LNCaP clone FGC (cell line): Measurements from ENCODE around the gene ELAVL3.
"Not testable (repeated sequence)": the region's sequence is repeated elsewhere in the genome, so short reads cannot be mapped to it uniquely, and the experiment has no call there.

ENCODE experiments used
- DNase-seq: peaks from one replicate; pipeline ENCODE4 v3.0.0-alpha.2; 2011; ENCODE audit warnings: low read depth
- H3K4me3 ChIP-seq: 2 replicates; pipeline ENCODE4 v1.5.1; 2011; ENCODE audit warnings: mild to moderate bottlenecking, low read depth, low read length, control low read depth
- CTCF ChIP-seq: IDR thresholded peaks from 2 replicates; pipeline ENCODE4 v1.5.1; 2012; ENCODE audit warnings: mild to moderate bottlenecking; ENCODE audit not compliant: control insufficient read depth, insufficient read depth; ENCODE audit errors: extremely low read depth

The ELAVL3 gene

DNA sequence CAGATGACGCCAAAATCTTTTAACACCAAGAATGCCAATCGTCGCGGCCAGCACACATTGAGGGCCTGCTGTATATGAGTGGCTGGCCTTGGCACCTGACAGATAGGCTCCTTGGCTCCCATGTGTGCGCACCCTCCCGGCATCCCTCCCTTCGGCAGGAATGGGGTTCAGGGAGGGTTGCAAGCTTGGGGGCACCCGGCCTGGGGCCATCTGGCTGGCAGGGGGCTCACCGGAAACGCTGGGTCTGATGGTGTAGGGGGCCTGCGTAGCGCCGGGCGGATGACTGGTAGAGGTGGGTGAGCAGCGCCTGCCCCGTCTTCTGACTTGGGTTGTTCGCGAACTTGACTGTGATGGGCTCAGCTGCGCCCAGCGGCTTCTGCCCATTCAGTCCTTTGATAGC, 23.0 kb downstream of the ELAVL3 start:
- no peak overlapping the region for H3K4me3 ChIP-seq
- TF ChIP-seq CTCF: no peak
- no peak for DNase-seq

DNA sequence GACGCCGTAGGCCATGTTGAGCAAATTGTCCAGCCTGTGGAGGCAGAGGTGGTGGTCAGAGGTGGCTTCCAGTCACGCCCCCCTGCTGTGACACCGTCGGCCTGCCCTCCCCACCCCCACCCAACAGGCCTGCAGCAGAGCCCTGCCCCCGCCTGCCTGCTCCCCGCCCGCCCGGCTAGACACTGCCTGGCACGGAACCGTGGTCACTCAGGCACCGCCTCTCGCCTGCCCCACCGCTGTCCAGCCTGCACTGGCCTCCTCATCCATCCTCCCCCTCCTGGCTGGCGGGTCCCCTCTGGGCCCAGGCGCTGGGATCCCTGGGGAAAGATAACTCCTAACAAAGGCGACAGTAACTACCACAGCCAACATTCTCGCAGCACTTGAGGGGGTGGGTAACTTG, 23.7 kb downstream of the ELAVL3 start:
- no peak for DNase-seq
- no peak overlapping the region for H3K4me3 ChIP-seq
- no peak for TF ChIP-seq CTCF

DNA sequence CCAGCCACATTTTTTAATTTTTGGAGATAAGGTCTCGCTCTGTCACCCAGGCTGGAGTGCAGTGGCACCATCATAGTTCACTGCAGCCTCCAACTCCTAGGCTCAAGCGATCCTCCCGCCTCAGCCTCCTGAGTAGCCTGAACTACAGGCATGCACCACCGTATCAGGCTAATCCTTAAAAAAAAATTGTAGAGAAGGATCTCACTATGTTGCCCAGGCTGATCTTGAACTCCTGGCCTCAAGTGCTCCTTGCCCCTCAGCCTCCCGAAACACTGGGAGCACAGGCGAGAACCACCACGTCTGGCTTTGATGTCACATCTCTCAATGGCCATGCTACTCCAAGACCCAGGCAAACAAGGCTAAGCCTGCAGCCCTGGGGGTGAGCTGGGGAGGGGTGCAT, 24.2 kb downstream of the ELAVL3 start:
- TF ChIP-seq CTCF: no peak
- DNase-seq: no peak
- H3K4me3 ChIP-seq: no peak overlapping the region

- H3K4me3 ChIP-seq, DNase-seq: not testable (repeated sequence)
Measured at GRCh38 chr19:11455233-11455554, 25.7 kb downstream of the ELAVL3 start.

GRCh38 chr19:11453468-11454341, 27.1 kb downstream of the ELAVL3 start:
- H3K4me3 ChIP-seq: no peak overlapping the region

DNA sequence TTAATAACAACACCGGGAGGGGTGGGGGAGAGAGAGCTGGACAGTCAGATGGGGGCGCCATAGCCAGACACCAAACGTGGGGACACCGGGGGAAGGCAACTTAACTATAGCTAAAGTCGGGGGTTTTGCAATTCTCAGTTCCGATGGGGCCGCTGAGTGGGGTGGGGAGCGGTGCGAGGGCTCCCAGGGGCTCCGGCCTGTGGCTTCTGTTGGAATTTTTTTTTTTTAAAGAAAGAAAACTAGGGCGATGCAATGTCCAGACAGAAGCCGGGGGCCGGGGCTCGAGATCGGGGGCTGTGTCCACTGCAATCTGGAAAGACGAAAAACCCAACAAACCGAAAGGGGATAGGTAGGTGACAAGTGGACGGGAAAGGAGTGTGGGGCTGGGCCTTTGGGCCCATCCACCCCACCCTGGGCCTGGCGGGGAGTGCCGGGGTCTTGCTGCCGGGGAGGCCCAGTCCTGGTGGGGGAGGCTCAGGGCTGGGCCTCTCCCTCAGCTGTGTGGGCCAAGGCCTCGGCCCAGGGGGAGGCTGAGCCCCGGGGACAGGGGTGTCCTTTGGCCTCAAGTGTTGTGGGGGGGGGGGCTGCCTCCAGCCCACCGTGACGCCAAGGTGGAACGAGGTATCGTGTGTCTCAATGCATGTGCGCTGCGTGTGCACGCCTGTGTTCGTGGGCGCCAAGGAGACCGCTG, 28.1 kb downstream of the ELAVL3 start:
- no peak overlapping the region for H3K4me3 ChIP-seq
- no peak for DNase-seq
- no peak for TF ChIP-seq CTCF

More at GRCh38 chr19:11453468-11454341, 27.1 kb downstream of the ELAVL3 start:
- TF ChIP-seq CTCF: no peak
- no peak for DNase-seq

DNA sequence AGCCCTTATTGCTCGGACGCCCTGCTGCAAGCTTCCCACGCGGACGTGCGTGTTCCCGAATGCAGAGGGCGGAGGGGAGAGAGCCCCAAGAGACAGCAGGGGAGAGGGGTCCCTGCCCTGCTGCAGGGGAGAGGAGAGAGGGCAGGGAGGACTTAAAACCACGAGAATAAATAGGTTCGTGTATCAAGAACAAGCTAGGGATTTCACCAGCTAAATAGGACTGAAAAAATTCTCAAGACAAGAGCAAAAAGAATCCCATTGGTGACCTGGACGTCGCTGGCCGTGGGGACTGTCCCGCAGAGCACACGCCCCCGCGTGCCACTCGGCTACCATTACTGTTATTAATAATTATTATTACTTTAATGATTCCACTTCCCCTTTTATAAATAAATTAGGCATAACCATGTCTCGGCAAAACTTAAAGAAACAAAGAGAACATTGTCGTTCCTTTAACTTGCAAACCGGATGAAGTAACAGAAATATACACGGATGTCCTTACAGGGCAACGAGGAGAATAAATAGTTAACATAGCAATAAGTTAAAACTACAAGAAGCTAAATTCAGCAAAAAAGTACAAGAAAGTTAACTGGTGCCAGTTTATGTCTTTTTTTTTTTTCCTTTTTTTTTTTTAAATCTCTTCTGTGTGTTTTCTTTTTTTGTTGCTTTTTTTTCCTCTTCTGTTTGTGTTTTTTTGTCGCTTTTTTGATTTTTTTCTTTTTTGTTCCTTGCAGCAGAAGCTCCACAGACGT, 28.8 kb downstream of the ELAVL3 start:
- no peak for DNase-seq
- no peak overlapping the region for H3K4me3 ChIP-seq
- TF ChIP-seq CTCF: no peak
